Midbrain (tissue), 1 donor: Measurements from ENCODE around the gene TSC22D2.
A peak's percentile ranks its signal among the peaks of the same experiment; 100 is the strongest.

Experiments used
- DNase-seq: peaks from one replicate; lab custom pipeline; 2025; lab: John Stamatoyannopoulos, UW

TSC22D2 gene

GRCh38 chr3:150385296-150386242, 22.5 kb upstream of the TSC22D2 start:
- DNase-seq = no peak

- no peak for DNase-seq
Measured at GRCh38 chr3:150388498-150389418, 19.3 kb upstream of the TSC22D2 start.

GRCh38 chr3:150390087-150390486, 18.0 kb upstream of the TSC22D2 start:
- no peak for DNase-seq

GRCh38 chr3:150391161-150391560, 16.9 kb upstream of the TSC22D2 start:
- no peak for DNase-seq

- DNase-seq = no peak
Measured at GRCh38 chr3:150393745-150394144, 14.4 kb upstream of the TSC22D2 start.

- DNase-seq = no peak
Measured at GRCh38 chr3:150394606-150395005, 13.5 kb upstream of the TSC22D2 start.

- DNase-seq = no peak
Measured at GRCh38 chr3:150396491-150396890, 11.6 kb upstream of the TSC22D2 start.

- DNase-seq = no peak
Measured at GRCh38 chr3:150396956-150397550, 11.0 kb upstream of the TSC22D2 start.

GRCh38 chr3:150399060-150399459, 9.0 kb upstream of the TSC22D2 start:
- DNase-seq = no peak

GRCh38 chr3:150401285-150401684, 6.8 kb upstream of the TSC22D2 start:
- no peak for DNase-seq

GRCh38 chr3:150402217-150402616, 5.9 kb upstream of the TSC22D2 start:
- DNase-seq = no peak

- DNase-seq = no peak
Measured at GRCh38 chr3:150404023-150404422, 4.1 kb upstream of the TSC22D2 start.

- DNase-seq = no peak
Measured at GRCh38 chr3:150407051-150407807, 869 bp upstream of the TSC22D2 start.

- no peak for DNase-seq
Measured at GRCh38 chr3:150407808-150408220, 284 bp upstream of the TSC22D2 start.

GRCh38 chr3:150409125-150409511, 1.0 kb downstream of the TSC22D2 start:
- peak; percentile 63 for DNase-seq

- peak; percentile 84 for DNase-seq
Measured at GRCh38 chr3:150409512-150410310, 1.6 kb downstream of the TSC22D2 start.

- DNase-seq = peak; percentile 34
Measured at GRCh38 chr3:150410311-150411105, 2.4 kb downstream of the TSC22D2 start.

- DNase-seq = no peak
Measured at GRCh38 chr3:150411106-150411460, 3.0 kb downstream of the TSC22D2 start.

- DNase-seq = no peak
Measured at GRCh38 chr3:150411546-150411945, 3.4 kb downstream of the TSC22D2 start.

- no peak for DNase-seq
Measured at GRCh38 chr3:150411976-150412375, 3.9 kb downstream of the TSC22D2 start.
